NT2/D1 (cell line): ENCODE data around the gene PATZ1.

Source experiments
- SUZ12 ChIP-seq: IDR thresholded peaks from 2 replicates; pipeline ENCODE4 v1.6.1; 2011; ENCODE audit not compliant: insufficient read length, insufficient read depth; ENCODE audit errors: extremely low read depth
- YY1 ChIP-seq: IDR thresholded peaks from 2 replicates; pipeline ENCODE4 v1.6.1; 2011; ENCODE audit not compliant: insufficient read length, insufficient read depth
- ZNF274 ChIP-seq: IDR thresholded peaks from 2 replicates; pipeline ENCODE4 v1.6.1; 2011; ENCODE audit warnings: mild to moderate bottlenecking, low read depth, low read length

GRCh38 chr22:31349960-31350359, 3.8 kb upstream of the PATZ1 start:
- TF ChIP-seq ZNF274 (no peak), YY1 (no peak), SUZ12 (no peak)
